Prostate gland (tissue), 2 donors: Measurements from ENCODE around the gene CPNE2. TPM values are rescaled to one million over a fixed set of nuclear protein-coding genes. Genes with fewer than 3 reads are reported as not detected.

Source experiments
- DNase-seq: peaks from one replicate; pipeline ENCODE4 v3.0.0-alpha.2; 2019; ENCODE audit warnings: low spot score
- H3K27ac ChIP-seq, 2 donors: fragments of 200-600 bp; sonication (generic); 2 replicates each; pipeline ENCODE4 v1.5.1; 2017 to 2019
- H3K27me3 ChIP-seq: fragments of 200-600 bp; sonication (generic); replicated peaks from 2 replicates; pipeline ENCODE4 v1.5.1; 2019; ENCODE audit not compliant: insufficient read depth
- H3K36me3 ChIP-seq, 2 donors: fragments of 200-600 bp; sonication (generic); 1 replicate in 1 of 2; 2 replicates in 1 of 2; pipeline versions ENCODE4 v1.5.1 to v1.8.1; 2017 to 2019
- H3K4me1 ChIP-seq: fragments of 200-600 bp; sonication (generic); replicated peaks from 2 replicates; pipeline ENCODE4 v1.5.1; 2019
- H3K4me3 ChIP-seq, 2 donors: fragments of 200-600 bp; sonication (generic); 2 replicates each; pipeline ENCODE4 v1.5.1; 2017 to 2019
- H3K9me3 ChIP-seq: fragments of 200-600 bp; sonication (generic); 2 replicates; pipeline ENCODE4 v1.5.1; 2017
- POLR2A ChIP-seq: fragments of 450-650 bp; IDR thresholded peaks from one replicate; pipeline ENCODE4 v1.6.1; 2016; ENCODE audit warnings: antibody characterized with exemption, mild to moderate bottlenecking
- POLR2AphosphoS5 ChIP-seq: sonication (generic); formaldehyde crosslinking; IDR thresholded peaks from one replicate; pipeline ENCODE4 v1.6.1; 2017; ENCODE audit warnings: antibody characterized with exemption
- WGBS: methylation state at CpG from one replicate; pipeline ENCODE4 v1.1.5; 2018; 5-methylcytosine and 5-hydroxymethylcytosine counted together
- intact Hi-C: fragments of 100-400 bp; cut with DNase I; formaldehyde crosslinking; loops from one replicate; pipeline ENCODE4 v1.14.2; 2022
- total RNA-seq, 2 donors: library from RNA; depleted of rRNA; stranded (reverse); fragments of >200 nt; gene quantifications; one replicate each; pipeline ENCODE4 v1.1.0, GENCODE V29; 2016
- TF ChIP-seq, protein P1 (sequence below), 4 experiments: fragments of 200-600 bp in 2 of 4; fragments of 450-650 bp in 2 of 4; sonication (generic) in 2 of 4; IDR thresholded peaks; 1 replicate in 3 of 4; 2 replicates in 1 of 4; pipeline ENCODE4 v1.5.1; 2016 to 2019; ENCODE audit warnings: antibody characterized with exemption in 4 of 4, mild to moderate bottlenecking in 2 of 4, moderate library complexity in 2 of 4

CPNE2 gene
- total RNA-seq, 2 donors from 2014 or later, result 22.3 to 23.3 TPM

DNA sequence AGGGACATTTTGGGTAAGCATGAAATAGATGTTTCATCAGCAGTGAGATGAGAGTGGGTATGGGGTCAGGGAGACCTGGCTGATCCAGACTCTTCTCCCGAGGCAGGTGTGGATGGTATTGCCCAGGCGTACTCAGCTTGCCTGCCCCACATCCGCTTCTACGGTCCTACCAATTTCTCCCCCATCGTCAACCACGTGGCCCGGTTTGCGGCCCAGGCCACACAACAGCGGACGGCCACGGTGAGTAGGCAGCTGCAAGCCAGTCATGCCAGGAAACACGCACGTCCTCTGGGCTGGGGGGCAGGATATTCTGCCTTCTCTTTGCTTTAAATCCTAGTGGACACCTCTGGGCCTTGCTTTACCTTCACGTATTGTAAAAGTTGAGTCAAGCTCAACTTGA lies 44.7 kb downstream of the CPNE2 start:
- intact Hi-C loops, result no loop called here
- no peak overlapping the region for H3K4me3 ChIP-seq
- no peak for DNase-seq
- no peaks in the 10 kb centered on the region for H3K9me3 ChIP-seq
- WGBS, result 75% methylated on average over 14 of the region's 14 CpGs
- H3K36me3 ChIP-seq, result no peaks in the 10 kb centered on the region
- no peaks in the 10 kb centered on the region for H3K27me3 ChIP-seq
- H3K4me1 ChIP-seq, result no peaks in the 10 kb centered on the region
- TF ChIP-seq, protein P1, sequence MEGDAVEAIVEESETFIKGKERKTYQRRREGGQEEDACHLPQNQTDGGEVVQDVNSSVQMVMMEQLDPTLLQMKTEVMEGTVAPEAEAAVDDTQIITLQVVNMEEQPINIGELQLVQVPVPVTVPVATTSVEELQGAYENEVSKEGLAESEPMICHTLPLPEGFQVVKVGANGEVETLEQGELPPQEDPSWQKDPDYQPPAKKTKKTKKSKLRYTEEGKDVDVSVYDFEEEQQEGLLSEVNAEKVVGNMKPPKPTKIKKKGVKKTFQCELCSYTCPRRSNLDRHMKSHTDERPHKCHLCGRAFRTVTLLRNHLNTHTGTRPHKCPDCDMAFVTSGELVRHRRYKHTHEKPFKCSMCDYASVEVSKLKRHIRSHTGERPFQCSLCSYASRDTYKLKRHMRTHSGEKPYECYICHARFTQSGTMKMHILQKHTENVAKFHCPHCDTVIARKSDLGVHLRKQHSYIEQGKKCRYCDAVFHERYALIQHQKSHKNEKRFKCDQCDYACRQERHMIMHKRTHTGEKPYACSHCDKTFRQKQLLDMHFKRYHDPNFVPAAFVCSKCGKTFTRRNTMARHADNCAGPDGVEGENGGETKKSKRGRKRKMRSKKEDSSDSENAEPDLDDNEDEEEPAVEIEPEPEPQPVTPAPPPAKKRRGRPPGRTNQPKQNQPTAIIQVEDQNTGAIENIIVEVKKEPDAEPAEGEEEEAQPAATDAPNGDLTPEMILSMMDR (IDR thresholded peaks at IDR 0.05), result no peak
- H3K27ac ChIP-seq, result no peak overlapping the region

DNA sequence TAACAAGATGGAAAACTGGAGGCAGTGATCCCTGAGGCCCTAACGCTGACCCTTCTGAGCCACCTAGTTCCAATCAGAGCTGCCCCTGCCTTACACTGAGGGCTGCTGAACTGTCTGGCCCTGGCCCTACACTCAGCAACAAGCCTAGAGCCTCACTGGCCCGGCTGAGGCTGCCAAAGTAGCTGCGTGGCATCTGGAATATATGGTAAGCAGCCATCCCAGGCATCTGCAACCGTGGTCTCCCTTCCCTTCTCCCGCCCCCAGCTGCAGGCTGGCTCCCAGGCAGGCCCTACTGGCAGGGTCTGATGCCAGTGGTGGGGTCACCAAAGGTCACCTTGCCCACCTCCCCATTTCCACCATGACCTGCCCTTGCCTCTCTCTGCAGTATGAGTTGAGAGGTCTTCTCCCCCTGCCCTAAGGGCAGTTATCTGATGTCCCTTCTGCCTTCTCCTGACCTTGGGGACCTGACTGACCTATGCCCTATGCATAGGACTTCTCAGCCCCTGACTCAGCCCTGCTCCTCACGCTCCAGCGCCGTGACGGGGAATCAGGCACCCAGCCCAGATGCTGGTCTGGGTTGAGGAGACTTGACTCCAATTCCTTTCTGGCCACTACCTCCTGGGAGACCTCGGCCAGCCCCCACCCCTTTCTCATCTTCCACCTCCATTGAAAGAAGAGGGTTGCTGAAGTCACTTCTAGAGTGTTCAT lies 45.3 kb downstream of the CPNE2 start:
- WGBS, result 80% methylated on average over 10 of the region's 10 CpGs

DNA sequence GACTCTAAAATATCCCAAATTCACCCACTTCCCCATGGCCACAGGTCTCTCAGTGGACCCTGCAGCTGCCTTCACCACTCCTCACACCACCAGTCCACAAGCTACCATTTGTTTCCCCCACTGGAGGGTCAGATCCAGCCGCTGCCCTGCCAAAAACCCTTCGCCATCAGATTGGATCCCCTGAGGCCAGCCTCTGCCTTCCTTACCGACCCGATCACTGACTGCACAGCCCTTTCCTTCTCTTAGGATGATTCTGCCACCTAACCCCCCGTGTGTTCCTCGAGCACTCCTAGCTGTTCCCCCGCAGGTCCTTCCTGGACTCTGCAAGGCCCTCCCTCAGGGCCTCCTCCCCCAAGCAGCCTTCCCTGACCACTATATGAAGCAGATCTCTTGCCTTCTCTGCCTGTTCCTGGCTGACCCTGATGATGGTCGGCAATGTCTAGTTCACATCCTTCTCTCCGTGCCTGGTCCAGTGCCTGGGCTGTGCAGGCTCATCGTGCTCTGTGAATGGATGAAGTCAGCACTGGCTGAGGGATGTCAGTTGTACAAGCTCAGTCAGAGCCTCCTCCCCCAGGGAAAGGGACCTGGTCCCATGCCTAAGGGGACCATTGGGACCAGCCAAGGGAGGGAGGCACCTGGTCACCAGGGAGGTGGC lies 46.0 kb downstream of the CPNE2 start:
- no peaks in the 10 kb centered on the region for H3K9me3 ChIP-seq
- DNase-seq, result no peak
- no peaks in the 10 kb centered on the region for H3K4me1 ChIP-seq
- no peak overlapping the region for H3K4me3 ChIP-seq
- no peak overlapping the region for H3K27ac ChIP-seq
- H3K27me3 ChIP-seq, result no peaks in the 10 kb centered on the region
- 84% methylated on average over 10 of the region's 10 CpGs for WGBS
- intact Hi-C loops, result no loop called here
- TF ChIP-seq, protein P1 (IDR thresholded peaks at IDR 0.05), result no peak
- TF ChIP-seq POLR2A (no peak), POLR2AphosphoS5 (no peak)
- H3K36me3 ChIP-seq, result no peaks in the 10 kb centered on the region

More for the DNA sequence above, 45.3 kb downstream of the CPNE2 start:
- Histone ChIP-seq H3K27ac (no peak overlapping the region), H3K4me1 (no peaks in the 10 kb centered on the region), H3K36me3 (no peaks in the 10 kb centered on the region), H3K9me3 (no peaks in the 10 kb centered on the region), H3K4me3 (no peak overlapping the region), H3K27me3 (no peaks in the 10 kb centered on the region)
- DNase-seq, result no peak
- intact Hi-C loops, result no loop called here
- TF ChIP-seq POLR2A, result no peak
- TF ChIP-seq POLR2AphosphoS5, result no peak
- TF ChIP-seq, protein P1 (IDR thresholded peaks at IDR 0.05), result no peak

DNA sequence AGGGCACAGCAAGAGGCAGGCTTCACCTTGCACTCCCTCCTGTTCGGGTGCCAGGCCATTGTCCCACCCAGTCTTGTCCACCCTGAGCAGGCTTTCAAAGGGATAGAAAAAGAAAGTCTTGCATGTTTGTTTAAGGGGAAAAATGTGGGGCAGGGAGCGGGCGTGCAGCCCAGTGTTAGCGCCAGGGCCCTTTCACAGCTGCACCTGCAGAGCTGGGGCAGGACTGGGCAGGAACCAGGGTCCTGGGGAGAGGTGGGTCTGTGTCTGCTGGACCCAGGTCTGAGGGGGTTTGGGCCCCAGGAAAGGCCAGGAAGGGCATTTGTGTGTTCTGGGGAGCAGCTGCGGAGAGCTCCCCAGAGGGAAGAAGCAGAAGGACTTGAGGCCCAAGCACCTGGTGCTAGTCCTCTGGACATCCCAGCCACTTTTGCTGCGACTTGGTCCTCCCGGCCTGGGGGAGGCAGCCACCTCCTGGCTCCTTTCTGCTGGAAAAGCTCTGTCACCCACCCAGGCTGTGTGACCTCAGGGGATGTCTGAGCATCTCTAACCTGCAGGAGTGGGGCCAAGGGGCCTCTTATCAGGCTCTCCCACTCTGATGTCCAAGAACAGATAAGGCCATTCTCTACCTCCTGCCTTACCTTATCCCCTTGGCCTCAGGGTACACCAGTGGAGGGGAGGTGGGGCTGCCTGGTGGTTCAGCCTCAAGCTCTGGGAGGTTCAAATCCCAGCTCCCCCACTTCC lies 48.7 kb downstream of the CPNE2 start:
- intact Hi-C loops, result no loop called here
- no peaks in the 10 kb centered on the region for H3K4me1 ChIP-seq

More for the DNA sequence above, 48.7 kb downstream of the CPNE2 start:
- H3K9me3 ChIP-seq, result no peaks in the 10 kb centered on the region
- H3K27me3 ChIP-seq, result no peaks in the 10 kb centered on the region
- H3K4me3 ChIP-seq, result no peak overlapping the region
- no peak overlapping the region for H3K27ac ChIP-seq
- WGBS, result 64% methylated on average over 7 of the region's 7 CpGs
- TF ChIP-seq POLR2A (no peak), POLR2AphosphoS5 (no peak)
- TF ChIP-seq, protein P1 (IDR thresholded peaks at IDR 0.05), result no peak
- no peak for DNase-seq
- no peaks in the 10 kb centered on the region for H3K36me3 ChIP-seq
